GM12874 (cell line): Measurements from ENCODE around the gene KCNG2.

Experiments
- CTCF ChIP-seq: IDR thresholded peaks from 2 replicates; pipeline ENCODE4 v1.5.1; 2011; ENCODE audit warnings: low read depth, mild to moderate bottlenecking, control low read depth, low read length, moderate library complexity; ENCODE audit not compliant: insufficient read depth

Gene KCNG2

GRCh38 chr18:79844999-79845563 is 47.3 kb downstream of the KCNG2 start:
- no peak for TF ChIP-seq CTCF

- TF ChIP-seq CTCF, result no peak
Observed at GRCh38 chr18:79846936-79847557, 49.3 kb downstream of the KCNG2 start.

- no peak for TF ChIP-seq CTCF
Observed at GRCh38 chr18:79847606-79848293, 50.0 kb downstream of the KCNG2 start.

- TF ChIP-seq CTCF, result no peak
Observed at GRCh38 chr18:79848294-79848578, 50.5 kb downstream of the KCNG2 start.

GRCh38 chr18:79848579-79849327 is 51.0 kb downstream of the KCNG2 start:
- TF ChIP-seq CTCF, result no peak

GRCh38 chr18:79849328-79850207 is 51.8 kb downstream of the KCNG2 start:
- no peak for TF ChIP-seq CTCF
